A549 (cell line): ENCODE measurements around the gene CFAP73. TPM values are rescaled to one million over a fixed set of nuclear protein-coding genes. Genes with fewer than 3 reads are reported as not detected.
A peak's percentile ranks its signal among the peaks of the same experiment; 100 is the strongest.

Experiments
- ATAC-seq, 2 experiments: fragments of 200-7000 bp in 1 of 2; fragments of >200 bp in 1 of 2; cut with Nextera tagmentation in 1 of 2; cut with Tn5 transposase in 1 of 2; 3 replicates each; pipeline versions ENCODE4 v1.8.0 to v1.9.1; 2018 to 2020; ENCODE audit warnings: mild to moderate bottlenecking in 1 of 2, moderate library complexity in 1 of 2
- CTCF ChIA-PET: fragments of 300-600 bp; sonication (Branson Sonifier 250); formaldehyde crosslinking; extraction: SDS; loops from one replicate; lab custom pipeline; 2021; ENCODE audit warnings: antibody characterized with exemption, inconsistent platforms; lab: Yijun Ruan, JAX
- POLR2A ChIA-PET: fragments of 350-600 bp; formaldehyde crosslinking; extraction: SDS; loops from one replicate; lab custom pipeline; 2021; ENCODE audit warnings: antibody characterized with exemption, inconsistent platforms; lab: Yijun Ruan, JAX
- DNase-seq, 2 experiments: peaks; one replicate each; pipeline versions ENCODE4 v3.0.0 to v3.0.0-alpha.2; 2011 to 2016; ENCODE audit warnings: low read depth in 1 of 2, low spot score in 1 of 2
- FAIRE-seq: peaks from 2 replicates; lab custom pipeline; 2011; peaks lifted over from hg19 to GRCh38; lab: Jason Lieb, UNC
- H3K27ac ChIP-seq, 2 experiments: fragments of >200 bp; sonication (Bioruptor Twin); formaldehyde crosslinking; 3 replicates each; pipeline ENCODE4 v1.5.1; 2016 to 2017
- H3K4me1 ChIP-seq: fragments of >200 bp; sonication (Bioruptor Twin); formaldehyde crosslinking; 3 replicates; pipeline ENCODE4 v1.6.1; 2016
- H3K4me2 ChIP-seq: fragments of >200 bp; sonication (Bioruptor Twin); formaldehyde crosslinking; 3 replicates; pipeline ENCODE4 v1.6.1; 2016
- H3K4me3 ChIP-seq: fragments of >200 bp; sonication (Bioruptor Twin); formaldehyde crosslinking; 3 replicates; pipeline ENCODE4 v1.5.1; 2016
- H3K9me3 ChIP-seq: fragments of >200 bp; sonication (Bioruptor Twin); formaldehyde crosslinking; 3 replicates; pipeline ENCODE4 v1.6.1; 2016
- CBX2 ChIP-seq: fragments of 200-600 bp; sonication (generic); IDR thresholded peaks from 2 replicates; pipeline ENCODE4 v1.6.1; 2016; ENCODE audit warnings: low read depth, mild to moderate bottlenecking, borderline replicate concordance
- CEBPB ChIP-seq, 2 experiments: fragments of >200 bp in 1 of 2; sonication (Bioruptor Twin) in 1 of 2; formaldehyde crosslinking in 1 of 2; IDR thresholded peaks; 2 replicates each; pipeline ENCODE4 v1.6.1; 2012 to 2016
- EHMT2 ChIP-seq: fragments of 200-600 bp; sonication (generic); IDR thresholded peaks from 2 replicates; pipeline ENCODE4 v1.6.1; 2016; ENCODE audit warnings: antibody characterized with exemption, low read depth, mild to moderate bottlenecking, moderate library complexity
- FOSB ChIP-seq: fragments of 250-450 bp; sonication (Bioruptor Pico); IDR thresholded peaks from 2 replicates; pipeline ENCODE4 v1.5.0; 2020; ENCODE audit warnings: mild to moderate bottlenecking, moderate library complexity
- FOXS1 ChIP-seq: fragments of 250-450 bp; sonication (Bioruptor Pico); IDR thresholded peaks from 2 replicates; pipeline ENCODE4 v1.5.0; 2020; ENCODE audit warnings: mild to moderate bottlenecking, moderate library complexity
- KDM1A ChIP-seq: fragments of 200-600 bp; sonication (generic); IDR thresholded peaks from 2 replicates; pipeline ENCODE4 v1.6.1; 2016; ENCODE audit warnings: low read depth, mild to moderate bottlenecking
- MAZ ChIP-seq: fragments of 150-350 bp; IDR thresholded peaks from 2 replicates; pipeline ENCODE4 v1.6.1; 2014; ENCODE audit warnings: antibody characterized with exemption, low read depth, low read length, borderline replicate concordance
- MYC ChIP-seq: IDR thresholded peaks from 2 replicates; pipeline ENCODE4 v1.6.1; 2012; ENCODE audit warnings: mild to moderate bottlenecking, inconsistent platforms, low read length, improper control_type of control experiment, borderline replicate concordance
- NFE2L2 ChIP-seq: fragments of 150-350 bp; conservative IDR thresholded peaks from 2 replicates; pipeline ENCODE4 v1.6.1; 2014; ENCODE audit warnings: low read length
- PBX3 ChIP-seq: IDR thresholded peaks from 2 replicates; pipeline ENCODE4 v1.6.1; 2012
- POLR2AphosphoS2 ChIP-seq: conservative IDR thresholded peaks from 2 replicates; pipeline ENCODE4 v1.6.1; 2012; ENCODE audit warnings: low read length, improper control_type of control experiment, inconsistent platforms
- RFX5 ChIP-seq: fragments of 450-650 bp; IDR thresholded peaks from 2 replicates; pipeline ENCODE4 v1.7.1; 2014; ENCODE audit warnings: antibody characterized with exemption, mild to moderate bottlenecking, moderate library complexity
- SMC3 ChIP-seq: fragments of >200 bp; sonication (Bioruptor Twin); formaldehyde crosslinking; IDR thresholded peaks from 3 replicates; pipeline ENCODE4 v1.6.1; 2018; ENCODE audit warnings: inconsistent platforms
- ZFP36 ChIP-seq: fragments of 450-650 bp; IDR thresholded peaks from 2 replicates; pipeline ENCODE4 v1.6.1; 2014; ENCODE audit warnings: borderline replicate concordance; ENCODE audit not compliant: partially characterized antibody
- WGBS: methylation state at CpG from one replicate; pipeline ENCODE4 v1.1.6; 2017; ENCODE audit errors: missing lambda C conversion rate; 5-methylcytosine and 5-hydroxymethylcytosine counted together
- polyA plus RNA-seq, 4 experiments: library from polyadenylated mRNA; depleted of rRNA in 3 of 4; stranded (reverse); fragments of >200 nt; fragmentation: RNase III in 1 of 4; extraction: RNeasy Plus Mini Kit Qiagen cat#74134 plus additional on column Dnase treatment in 1 of 4; gene quantifications; 2 replicates in 3 of 4; 3 replicates in 1 of 4; pipeline ENCODE4 v1.2.3, GENCODE V29; 2011 to 2017
- TF ChIP-seq, protein P1 (sequence below): fragments of >200 bp; sonication (Bioruptor Twin); formaldehyde crosslinking; IDR thresholded peaks from 3 replicates; pipeline ENCODE4 v1.5.1; 2016

The CFAP73 gene
- polyA plus RNA-seq, 2 of the 4 experiments (the other 2 are of a cell fraction): 0.05 TPM; not detected in 1

DNA sequence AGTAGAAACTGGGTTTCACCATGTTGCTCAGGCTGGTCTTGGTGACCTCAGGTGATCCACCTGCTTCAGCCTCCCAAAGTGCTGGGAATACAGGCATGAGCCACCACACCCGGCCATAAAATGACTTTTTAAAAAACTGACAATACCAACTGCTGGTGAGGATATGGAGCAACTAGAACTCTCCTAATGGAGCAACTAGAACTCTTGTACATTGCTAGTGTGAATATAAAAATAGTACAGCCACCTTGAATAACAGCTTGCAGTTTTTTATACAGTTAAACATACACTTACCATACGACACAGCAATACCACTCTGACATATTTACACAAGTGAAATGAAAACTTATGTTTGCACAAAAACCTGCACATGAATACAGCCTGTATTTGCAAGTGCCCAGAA lies 2.5 kb upstream of the CFAP73 start:
- POLR2A ChIA-PET: no interaction called here
- peaks cover 6% of the 10 kb centered on the region; the same call in 1 of the 3 replicates for H3K4me1 ChIP-seq
- DNase-seq (no peak), FAIRE-seq (no peak), ATAC-seq (no peak)
- no peak overlapping the region for H3K4me3 ChIP-seq
- peaks cover 9% of the 10 kb centered on the region; the same call in 2 of the 3 replicates for H3K9me3 ChIP-seq
- WGBS: 47% methylated on average over 2 of the region's 2 CpGs
- no peak overlapping the region for H3K27ac ChIP-seq
- CTCF ChIA-PET: interaction anchor here (1.2 to 2.8 kb wide), 2 partner anchors 11 to 98 kb away, joined by 3 to 14 read pairs; partner anchors contain the start of gene RASAL1
- H3K4me2 ChIP-seq: no peak overlapping the region
- TF ChIP-seq SMC3 (no peak), MYC (no peak), PBX3 (no peak), KDM1A (no peak), FOXS1 (CRISPR knock-in tag) (no peak), CBX2 (no peak), EHMT2 (no peak), NFE2L2 (no peak), FOSB (CRISPR knock-in tag) (no peak)
- TF ChIP-seq, protein P1, sequence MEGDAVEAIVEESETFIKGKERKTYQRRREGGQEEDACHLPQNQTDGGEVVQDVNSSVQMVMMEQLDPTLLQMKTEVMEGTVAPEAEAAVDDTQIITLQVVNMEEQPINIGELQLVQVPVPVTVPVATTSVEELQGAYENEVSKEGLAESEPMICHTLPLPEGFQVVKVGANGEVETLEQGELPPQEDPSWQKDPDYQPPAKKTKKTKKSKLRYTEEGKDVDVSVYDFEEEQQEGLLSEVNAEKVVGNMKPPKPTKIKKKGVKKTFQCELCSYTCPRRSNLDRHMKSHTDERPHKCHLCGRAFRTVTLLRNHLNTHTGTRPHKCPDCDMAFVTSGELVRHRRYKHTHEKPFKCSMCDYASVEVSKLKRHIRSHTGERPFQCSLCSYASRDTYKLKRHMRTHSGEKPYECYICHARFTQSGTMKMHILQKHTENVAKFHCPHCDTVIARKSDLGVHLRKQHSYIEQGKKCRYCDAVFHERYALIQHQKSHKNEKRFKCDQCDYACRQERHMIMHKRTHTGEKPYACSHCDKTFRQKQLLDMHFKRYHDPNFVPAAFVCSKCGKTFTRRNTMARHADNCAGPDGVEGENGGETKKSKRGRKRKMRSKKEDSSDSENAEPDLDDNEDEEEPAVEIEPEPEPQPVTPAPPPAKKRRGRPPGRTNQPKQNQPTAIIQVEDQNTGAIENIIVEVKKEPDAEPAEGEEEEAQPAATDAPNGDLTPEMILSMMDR: no peak

DNA sequence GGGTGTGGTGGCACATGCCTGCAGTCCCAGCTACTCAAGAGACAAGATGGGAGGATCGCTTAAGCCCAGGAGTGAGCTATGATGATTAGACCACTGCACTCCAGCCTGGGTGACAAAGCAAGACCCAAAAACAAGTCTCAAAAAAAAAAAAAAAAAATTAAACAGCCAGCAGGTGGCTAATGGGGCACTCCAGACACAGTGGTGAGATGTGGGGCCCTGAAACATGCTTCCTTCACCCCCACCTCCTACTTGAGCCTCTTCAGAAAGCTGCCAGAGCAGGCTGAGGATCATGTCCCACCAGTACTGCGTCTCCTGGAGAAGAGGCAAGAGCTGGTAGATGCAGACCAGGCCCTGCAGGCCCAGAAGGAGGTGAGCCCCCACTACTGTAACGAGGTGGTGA lies 2.1 kb downstream of the CFAP73 start:
- no peak for FAIRE-seq

DNA sequence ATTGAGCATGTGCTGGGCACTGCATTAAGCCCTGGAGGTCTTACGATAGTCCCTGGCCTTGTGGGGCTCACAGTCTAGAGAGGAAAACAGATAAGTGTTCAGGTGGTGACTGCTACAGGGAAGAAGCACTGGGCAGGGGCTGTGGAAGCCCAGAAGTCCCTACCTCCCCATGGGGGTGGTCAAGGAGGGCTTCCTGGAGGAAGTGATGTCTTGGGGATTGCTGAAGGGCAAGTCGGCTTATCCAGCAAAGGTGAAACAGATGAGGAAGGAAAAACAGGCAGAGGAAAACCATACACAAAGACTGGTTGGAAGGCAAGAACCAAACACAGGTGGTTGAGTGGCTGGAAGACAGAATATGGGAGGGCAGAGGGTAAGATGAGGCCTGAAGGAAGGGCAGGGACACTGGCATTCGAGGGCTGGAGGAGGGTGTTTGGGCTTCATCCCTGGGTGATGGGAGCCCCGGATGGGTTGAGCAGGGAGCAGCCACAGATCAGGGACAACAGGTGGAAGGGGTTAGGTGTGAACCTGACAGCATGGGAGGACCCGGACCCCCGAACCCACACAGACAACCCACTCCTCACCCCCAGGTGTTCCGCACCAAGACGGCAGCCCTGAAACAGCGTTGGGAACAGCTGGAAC lies 2.8 kb downstream of the CFAP73 start:
- POLR2A ChIA-PET: interaction anchor here (0.7 to 0.9 kb wide), 2 partner anchors 9 to 33 kb away, joined by 3 to 4 read pairs; partner anchors contain the start of genes DDX54 and RITA1
- no peak overlapping the region for H3K27ac ChIP-seq
- no peak for FAIRE-seq

More for the DNA sequence above, 2.1 kb downstream of the CFAP73 start:
- 92% methylated on average over 3 of the region's 3 CpGs for WGBS
- Histone ChIP-seq H3K27ac (no peak overlapping the region), H3K4me1 (peaks cover 6% of the 10 kb centered on the region; the same call in 1 of the 3 replicates), H3K4me2 (no peak overlapping the region), H3K9me3 (peaks cover 9% of the 10 kb centered on the region; the same call in 2 of the 3 replicates), H3K4me3 (no peak overlapping the region)
- POLR2A ChIA-PET: no interaction called here
- no peak for ATAC-seq
- CTCF ChIA-PET: interaction anchor here (0.7 to 11.0 kb wide), 7 partner anchors 10 to 102 kb away, joined by 3 to 142 read pairs (median 7); no protein-coding TSS in a partner anchor
- TF ChIP-seq CEBPB (IDR thresholded peaks at IDR 0.05): no peak
- no peak for DNase-seq

More for the DNA sequence above, 2.8 kb downstream of the CFAP73 start:
- TF ChIP-seq POLR2AphosphoS2 (no peak), ZFP36 (peak; percentile 85), MAZ (no peak), RFX5 (no peak)
- TF ChIP-seq, all 56 proteins: peak for 1
- Histone ChIP-seq H3K9me3 (peaks cover 6% of the 10 kb centered on the region; the same call in 2 of the 3 replicates), H3K4me3 (peak overlapping the region; percentile 43), H3K4me2 (peak overlapping the region; percentile 93), H3K4me1 (peaks cover 6% of the 10 kb centered on the region; the same call in 1 of the 3 replicates)
- CTCF ChIA-PET: interaction anchor here (0.7 to 11.0 kb wide), 26 partner anchors 9 to 161 kb away, joined by 3 to 142 read pairs (median 6); partner anchors contain the start of gene DTX1
- no peak for DNase-seq
- ATAC-seq: no peak
- WGBS: 54% methylated on average over 9 of the region's 9 CpGs
